ENCODE measurements around the gene BCL2L15. TPM values are rescaled to one million over a fixed set of nuclear protein-coding genes. Genes with fewer than 3 reads are reported as not detected.

The BCL2L15 gene
- total RNA-seq, 4 donors from 2014 or later, result 0.13 to 0.89 (median 0.50) TPM

GRCh38 chr1:113846391-113847035 lies 40.9 kb downstream of the BCL2L15 start:
- WGBS, 2 donors, result 65 to 82% methylated on average over 2 of the region's 2 CpGs
- no peak overlapping the region for H3K4me3 ChIP-seq (replicated peaks in 1 of 3)
- no peaks in the 10 kb centered on the region for H3K36me3 ChIP-seq
- H3K27me3 ChIP-seq, result no peaks in the 10 kb centered on the region
- H3K9me3 ChIP-seq, result no peaks in the 10 kb centered on the region
- intact Hi-C loops (cut with DNase I), result no loop called here
- no peak for DNase-seq
- TF ChIP-seq CTCF (IDR thresholded peaks at IDR 0.05) (no peak), POLR2A (IDR thresholded peaks at IDR 0.05) (no peak)
- H3K27ac ChIP-seq, result no peak overlapping the region
- no peaks in the 10 kb centered on the region for H3K4me1 ChIP-seq

GRCh38 chr1:113836534-113836933 lies 50.8 kb downstream of the BCL2L15 start:
- Histone ChIP-seq H3K27me3 (no peaks in the 10 kb centered on the region), H3K9me3 (no peaks in the 10 kb centered on the region), H3K4me3 (replicated peaks in 1 of 3) (no peak overlapping the region), H3K36me3 (no peaks in the 10 kb centered on the region), H3K27ac (no peak overlapping the region), H3K4me1 (no peaks in the 10 kb centered on the region)
- intact Hi-C loops (cut with DNase I), result loop anchor here (10.0 kb wide), 3 partner anchors 68 to 448 kb away; partner anchors contain the start of genes AP4B1 and DCLRE1B
- 89 to 96% methylated on average over 1 of the region's 1 CpG for WGBS, 2 donors
- no peak for DNase-seq
- TF ChIP-seq CTCF (IDR thresholded peaks at IDR 0.05) (no peak), POLR2A (IDR thresholded peaks at IDR 0.05) (no peak)

GRCh38 chr1:113835686-113836290 lies 51.6 kb downstream of the BCL2L15 start:
- H3K9me3 ChIP-seq, result no peaks in the 10 kb centered on the region
- WGBS, 2 donors, result 12 to 18% methylated on average over 4 of the region's 4 CpGs
- DNase-seq, result peak in 1 of 2 donors; percentile 5
- TF ChIP-seq POLR2A (IDR thresholded peaks at IDR 0.05), result no peak
- TF ChIP-seq CTCF (IDR thresholded peaks at IDR 0.05), result peak in 4 of 6 experiments; percentile 42 to 73 (median 58)
- no peaks in the 10 kb centered on the region for H3K4me1 ChIP-seq
- no peak overlapping the region for H3K27ac ChIP-seq
- intact Hi-C loops (cut with DNase I), result loop anchor here (10.0 kb wide), 3 partner anchors 69 to 449 kb away; partner anchors contain the start of genes AP4B1 and DCLRE1B
- no peaks in the 10 kb centered on the region for H3K36me3 ChIP-seq
- H3K4me3 ChIP-seq (replicated peaks in 1 of 3), result no peak overlapping the region
- no peaks in the 10 kb centered on the region for H3K27me3 ChIP-seq

GRCh38 chr1:113834716-113835115 lies 52.7 kb downstream of the BCL2L15 start:
- H3K36me3 ChIP-seq, result no peaks in the 10 kb centered on the region
- 95 to 96% methylated on average over 2 of the region's 2 CpGs for WGBS, 2 donors
- H3K4me3 ChIP-seq (replicated peaks in 1 of 3), result no peak overlapping the region
- no peaks in the 10 kb centered on the region for H3K9me3 ChIP-seq
- no peak overlapping the region for H3K27ac ChIP-seq
- TF ChIP-seq POLR2A (IDR thresholded peaks at IDR 0.05) (no peak), CTCF (IDR thresholded peaks at IDR 0.05) (no peak)
- no peak for DNase-seq
- H3K4me1 ChIP-seq, result no peaks in the 10 kb centered on the region
- intact Hi-C loops (cut with DNase I), result loop anchor here (10.0 kb wide), 3 partner anchors 70 to 450 kb away; partner anchors contain the start of genes AP4B1 and DCLRE1B
- H3K27me3 ChIP-seq, result no peaks in the 10 kb centered on the region

Other genes with a start within 250 kb of the BCL2L15 start
- gene PHTF1, start 128.1 kb downstream of the BCL2L15 start, total RNA-seq, result 10 to 100 TPM; 14.4 to 25.4 (median 20.9) TPM
- 10 to 100 TPM; 23.7 to 31.5 (median 26.8) TPM for gene RSBN1, start 75.1 kb downstream of the BCL2L15 start, total RNA-seq
- 1 to 10 TPM in 2 of 4 donors, under 1 TPM in 1, not detected in 1; 0.89 to 6.2 (median 2.6) TPM for gene PTPN22, start 15.9 kb downstream of the BCL2L15 start, total RNA-seq
- gene AP4B1, start 17.2 kb upstream of the BCL2L15 start, total RNA-seq, result 10 to 100 TPM in 3 of 4 donors, 1 to 10 TPM in 1; 9.7 to 14.8 (median 14.0) TPM
- gene DCLRE1B, start 17.7 kb upstream of the BCL2L15 start, total RNA-seq, result 1 to 10 TPM; 3.2 to 5.0 (median 4.1) TPM
- gene HIPK1, start 41.7 kb upstream of the BCL2L15 start, total RNA-seq, result 100 to 1,000 TPM in 1 of 4 donors, 10 to 100 TPM in 3; 65.8 to 102 (median 84.7) TPM
- 10 to 100 TPM; 20.2 to 28.3 (median 24.8) TPM for gene OLFML3, start 91.9 kb upstream of the BCL2L15 start, total RNA-seq